K562 (cell line): ENCODE results near the gene ART4. TPM values are rescaled to one million over a fixed set of nuclear protein-coding genes. Genes with fewer than 3 reads are reported as not detected.

Experiments used
- CHD1 ChIP-seq: fragments of 200-600 bp; sonication (generic); IDR thresholded peaks from one replicate; pipeline ENCODE4 v1.6.1; 2012; ENCODE audit warnings: mild to moderate bottlenecking, moderate library complexity, low read length, inconsistent platforms
- CHD7 ChIP-seq: fragments of 200-600 bp; sonication (generic); IDR thresholded peaks from one replicate; pipeline ENCODE4 v1.6.1; 2012; ENCODE audit warnings: mild to moderate bottlenecking, low read depth, low read length, inconsistent platforms
- GTF3C2 ChIP-seq: IDR thresholded peaks from 3 replicates; pipeline ENCODE4 v1.6.1; 2011; ENCODE audit warnings: borderline replicate concordance, mild to moderate bottlenecking, moderate library complexity; ENCODE audit not compliant: insufficient read length; ENCODE audit errors: extremely low read depth
- KAT2B ChIP-seq: IDR thresholded peaks from one replicate; pipeline ENCODE4 v1.6.1; 2012; ENCODE audit warnings: low read depth, mild to moderate bottlenecking, control low read depth, inconsistent platforms, low read length, moderate library complexity
- NCOR1 ChIP-seq: fragments of 450-650 bp; IDR thresholded peaks from 2 replicates; pipeline ENCODE4 v1.6.1; 2016; ENCODE audit warnings: mild to moderate bottlenecking, moderate library complexity
- NELFE ChIP-seq: IDR thresholded peaks from 2 replicates; pipeline ENCODE4 v1.6.1; 2011; ENCODE audit warnings: mild to moderate bottlenecking; ENCODE audit not compliant: insufficient read depth, insufficient read length
- RBM14 ChIP-seq: fragments of 200-400 bp; formaldehyde crosslinking; IDR thresholded peaks from 2 replicates; pipeline ENCODE4 v1.6.1; 2018; ENCODE audit warnings: low read depth, mild to moderate bottlenecking, low read length, moderate library complexity, borderline replicate concordance; ENCODE audit not compliant: insufficient read depth
- RBM34 ChIP-seq: fragments of 200-400 bp; formaldehyde crosslinking; IDR thresholded peaks from 2 replicates; pipeline ENCODE4 v1.6.1; 2018; ENCODE audit warnings: low read length, borderline replicate concordance; ENCODE audit not compliant: insufficient read depth
- RNF2 ChIP-seq: sonication (generic); IDR thresholded peaks from 2 replicates; pipeline ENCODE4 v1.6.1; 2016
- SRSF1 ChIP-seq: fragments of 200-400 bp; formaldehyde crosslinking; IDR thresholded peaks from 2 replicates; pipeline ENCODE4 v1.6.1; 2017; ENCODE audit warnings: mild to moderate bottlenecking, low read depth, low read length, moderate library complexity
- TAF15 ChIP-seq: fragments of 200-400 bp; formaldehyde crosslinking; IDR thresholded peaks from 2 replicates; pipeline ENCODE4 v1.6.1; 2017; ENCODE audit warnings: mild to moderate bottlenecking, low read depth, low read length, moderate library complexity
- ZNF436 ChIP-seq: fragments of 250-450, 450-650 bp; sonication (Bioruptor Pico); formaldehyde crosslinking; IDR thresholded peaks from 2 replicates; pipeline ENCODE4 v1.7.0; 2020; ENCODE audit warnings: mild to moderate bottlenecking
- ZNF551 ChIP-seq: fragments of 250-450 bp; sonication (Bioruptor Pico); IDR thresholded peaks from 2 replicates; pipeline ENCODE4 v1.5.0; 2021; ENCODE audit warnings: mild to moderate bottlenecking, moderate library complexity
- polyA plus RNA-seq, 8 experiments: library from polyadenylated mRNA; depleted of rRNA in 4 of 8; stranded (reverse) in 5 of 8; unstranded in 3 of 8; fragments of >200 nt; fragmentation: Nextera tagmentation in 2 of 8; fragmentation: Illumina TruSeq in 1 of 8; extraction: Ambion mirVana in 2 of 8; extraction: Trizol in 1 of 8; gene quantifications; 2 replicates each; pipeline versions ENCODE4 v1.2.1 to v1.2.3, GENCODE V29; 2011 to 2014; ENCODE audit warnings: inconsistent platforms in 1 of 8, missing spikeins in 1 of 8
- total RNA-seq, 7 experiments: library from RNA; depleted of rRNA in 6 of 7; stranded (reverse); fragments of >200 nt in 6 of 7; fragmentation: Illumina TruSeq in 2 of 7; extraction: Trizol in 2 of 7; gene quantifications; 2 replicates each; pipeline versions ENCODE4 v1.2.1 to v1.2.3, GENCODE V29; 2011 to 2021; ENCODE audit warnings: low replicate concordance in 1 of 7

ART4 gene
- total and polyA plus RNA-seq, 9 of the 15 experiments (the other 6 are each of a cell fraction or from before 2014, with no cell fraction given) = 0.07 TPM; not detected in 8

- TF ChIP-seq RBM34 = no peak
- no peak for TF ChIP-seq ZNF436
- TF ChIP-seq RNF2 = no peak
- no peak for TF ChIP-seq SRSF1
- TF ChIP-seq NELFE = no peak
- no peak for TF ChIP-seq RBM14
- no peak for TF ChIP-seq TAF15
- TF ChIP-seq CHD7 = no peak
- no peak for TF ChIP-seq KAT2B
- TF ChIP-seq NCOR1 = peak; percentile 77
- TF ChIP-seq ZNF551 (CRISPR knock-in tag) = no peak
- no peak for TF ChIP-seq GTF3C2
- TF ChIP-seq CHD1 = no peak
These were observed at the start of gene ART4 (continued) for GRCh38 chr12:14843425-14843887.
